Stimulated activated CD4-positive, alpha-beta T cell treated with anti-CD3 and anti-CD28 coated beads, Interleukin-1b, Interleukin-23, amount 100 ng/mL, for 1 hour (primary cell): ENCODE results near the gene BPIFB2.
"Not testable (repeated sequence)": the region's sequence is repeated elsewhere in the genome, so short reads cannot be mapped to it uniquely, and the experiment has no call there.

ENCODE experiments used
- DNase-seq, 2 donors: peaks; one replicate each; pipeline ENCODE4 v3.0.0-alpha.2; 2020; ENCODE audit warnings: low read depth in 2 of 2

The BPIFB2 gene

GRCh38 chr20:33007376-33008335 is at the start of gene BPIFB2:
BPIFB2 (plus strand) TSS chr20:33007704; CDS start chr20:33008575, 871 bp downstream.
- no peak for DNase-seq

- DNase-seq = no peak
These were observed 48.9 kb upstream of the BPIFB2 start for GRCh38 chr20:32958574-32958973.

GRCh38 chr20:32959351-32960221 is 47.9 kb upstream of the BPIFB2 start:
- DNase-seq = no peak

GRCh38 chr20:32960222-32960518 is 47.3 kb upstream of the BPIFB2 start:
- no peak for DNase-seq

GRCh38 chr20:32960849-32961731 is 46.4 kb upstream of the BPIFB2 start:
- DNase-seq = no peak

GRCh38 chr20:32962053-32962452 is 45.5 kb upstream of the BPIFB2 start:
- DNase-seq = no peak

GRCh38 chr20:32962646-32963045 is 44.9 kb upstream of the BPIFB2 start:
- DNase-seq = not testable (repeated sequence)

GRCh38 chr20:32963176-32963575 is 44.3 kb upstream of the BPIFB2 start:
- DNase-seq = no peak

- DNase-seq = no peak
These were observed 42.9 kb upstream of the BPIFB2 start for GRCh38 chr20:32964575-32964974.

- DNase-seq = no peak
These were observed 42.4 kb upstream of the BPIFB2 start for GRCh38 chr20:32965115-32965514.

GRCh38 chr20:32965581-32966373 is 41.7 kb upstream of the BPIFB2 start:
- no peak for DNase-seq

GRCh38 chr20:32966382-32966781 is 41.1 kb upstream of the BPIFB2 start:
- DNase-seq = no peak

- DNase-seq = no peak
These were observed 40.4 kb upstream of the BPIFB2 start for GRCh38 chr20:32966881-32967781.

- DNase-seq = peak in 1 of 2 donors; percentile 23
These were observed 39.5 kb upstream of the BPIFB2 start for GRCh38 chr20:32967961-32968457.

GRCh38 chr20:32968478-32969241 is 38.8 kb upstream of the BPIFB2 start:
- DNase-seq = no peak

- DNase-seq = no peak
These were observed 38.0 kb upstream of the BPIFB2 start for GRCh38 chr20:32969356-32970114.

- no peak for DNase-seq
These were observed 37.2 kb upstream of the BPIFB2 start for GRCh38 chr20:32970115-32970972.
